GM06990 (cell line): ENCODE results near the gene YWHAG.
"Not testable (repeated sequence)": the region's sequence is repeated elsewhere in the genome, so short reads cannot be mapped to it uniquely, and the experiment has no call there.

Source experiments
- DNase-seq: peaks from one replicate; pipeline ENCODE4 v3.0.0-alpha.2; 2011; ENCODE audit not compliant: insufficient read length; ENCODE audit errors: extremely low read depth
- H3K27me3 ChIP-seq: replicated peaks from 2 replicates; pipeline ENCODE4 v1.6.0; 2011; ENCODE audit warnings: low read length; ENCODE audit not compliant: control insufficient read depth, insufficient read depth
- H3K36me3 ChIP-seq: 2 replicates; pipeline ENCODE4 v1.5.1; 2011; ENCODE audit warnings: low read length; ENCODE audit not compliant: control insufficient read depth, insufficient read depth
- H3K4me3 ChIP-seq: replicated peaks from 2 replicates; pipeline ENCODE4 v1.5.1; 2011; ENCODE audit warnings: low read depth, mild to moderate bottlenecking, control low read depth, low read length
- CTCF ChIP-seq: IDR thresholded peaks from 2 replicates; pipeline ENCODE4 v1.5.1; 2011; ENCODE audit warnings: low read length, control low read depth, mild to moderate bottlenecking, inconsistent platforms; ENCODE audit not compliant: insufficient read depth, poor library complexity, severe bottlenecking

Gene YWHAG

GRCh38 chr7:76371396-76371795 lies 12.6 kb upstream of the YWHAG start:
- Histone ChIP-seq H3K4me3 (no peak overlapping the region), H3K27me3 (no peaks in the 10 kb centered on the region), H3K36me3 (no peaks in the 10 kb centered on the region)
- DNase-seq, result no peak
- no peak for TF ChIP-seq CTCF

GRCh38 chr7:76369018-76369417 lies 10.2 kb upstream of the YWHAG start:
- DNase-seq, result no peak
- Histone ChIP-seq H3K4me3 (no peak overlapping the region), H3K36me3 (no peaks in the 10 kb centered on the region), H3K27me3 (no peaks in the 10 kb centered on the region)
- no peak for TF ChIP-seq CTCF

GRCh38 chr7:76368190-76368589 lies 9.4 kb upstream of the YWHAG start:
- Histone ChIP-seq H3K36me3 (no peaks in the 10 kb centered on the region), H3K27me3 (no peaks in the 10 kb centered on the region), H3K4me3 (no peak overlapping the region)
- DNase-seq, result no peak
- no peak for TF ChIP-seq CTCF

- Histone ChIP-seq H3K27me3 (no peaks in the 10 kb centered on the region), H3K36me3 (no peaks in the 10 kb centered on the region), H3K4me3 (no peak overlapping the region)
- TF ChIP-seq CTCF, result no peak
- no peak for DNase-seq
These were observed 5.4 kb upstream of the YWHAG start for GRCh38 chr7:76364198-76364584.

- H3K36me3 ChIP-seq, H3K4me3 ChIP-seq, H3K27me3 ChIP-seq, DNase-seq: not testable (repeated sequence)
These were observed 5.0 kb upstream of the YWHAG start for GRCh38 chr7:76363754-76364153.

- Histone ChIP-seq H3K4me3 (peak overlapping the region; percentile 93), H3K36me3 (peaks cover 2% of the 10 kb centered on the region), H3K27me3 (no peaks in the 10 kb centered on the region)
- no peak for TF ChIP-seq CTCF
- no peak for DNase-seq
These were observed 1.3 kb upstream of the YWHAG start for GRCh38 chr7:76359978-76360638.
